Mucosa of descending colon (tissue), 3 donors: ENCODE measurements around the gene MFAP3. TPM values are rescaled to one million over a fixed set of nuclear protein-coding genes. Genes with fewer than 3 reads are reported as not detected.
A peak's percentile ranks its signal among the peaks of the same experiment; 100 is the strongest.
"Not testable (repeated sequence)": the region's sequence is repeated elsewhere in the genome, so short reads cannot be mapped to it uniquely, and the experiment has no call there.

Experiments used
- ATAC-seq: fragments of 200-7000 bp; cut with Tn5 transposase; one replicate; pipeline ENCODE4 v1.9.1; 2020; ENCODE audit warnings: mild to moderate bottlenecking, moderate library complexity
- DNase-seq, 3 donors: peaks; one replicate each; pipeline ENCODE4 v3.0.0-alpha.2; 2020
- H3K36me3 ChIP-seq: fragments of 200-600 bp; one replicate; pipeline ENCODE4 v1.8.0; 2021; ENCODE audit warnings: low read depth, mild to moderate bottlenecking
- H3K4me1 ChIP-seq: fragments of 200-600 bp; one replicate; pipeline ENCODE4 v1.8.0; 2021; ENCODE audit warnings: low read depth, mild to moderate bottlenecking
- H3K4me3 ChIP-seq: fragments of 200-600 bp; one replicate; pipeline ENCODE4 v1.8.0; 2021; ENCODE audit warnings: mild to moderate bottlenecking
- H3K9me3 ChIP-seq: fragments of 200-600 bp; one replicate; pipeline ENCODE4 v1.8.0; 2021; ENCODE audit warnings: mild to moderate bottlenecking
- intact Hi-C, 2 donors: fragments of 100-400 bp; cut with DNase I in 1 of 2; cut with micrococcal nuclease in 1 of 2; formaldehyde crosslinking; loops; one replicate each; pipeline versions ENCODE4 v1.11.0 to v1.11.1; 2022; cut with DNase I, micrococcal nuclease
- total RNA-seq, 3 donors: library from RNA; stranded (reverse); fragmentation: NEBNext Ultra II Directional in 2 of 3; extraction: Animal tissue kit (Norgen Biotek cat#: 25700) in 2 of 3; gene quantifications; one replicate each; pipeline versions ENCODE4 v1.2.1 to v1.2.4, GENCODE V29; 2021 to 2023
- TF ChIP-seq, protein P1 (sequence below): fragments of 200-600 bp; IDR thresholded peaks from one replicate; pipeline ENCODE4 v1.8.0; 2022; ENCODE audit warnings: antibody characterized with exemption, mild to moderate bottlenecking
- donor health status: DM: no; HTN: no; CAD: no; lungs with moderate emphysema.
- donor health status: DM: no; HTN: no; CAD: no.
- donor health status: DM: no; HTN: yes; CAD: no.

The MFAP3 gene
- total RNA-seq, 3 donors from 2014 or later, result 28.1 to 33.4 (median 31.5) TPM

DNA sequence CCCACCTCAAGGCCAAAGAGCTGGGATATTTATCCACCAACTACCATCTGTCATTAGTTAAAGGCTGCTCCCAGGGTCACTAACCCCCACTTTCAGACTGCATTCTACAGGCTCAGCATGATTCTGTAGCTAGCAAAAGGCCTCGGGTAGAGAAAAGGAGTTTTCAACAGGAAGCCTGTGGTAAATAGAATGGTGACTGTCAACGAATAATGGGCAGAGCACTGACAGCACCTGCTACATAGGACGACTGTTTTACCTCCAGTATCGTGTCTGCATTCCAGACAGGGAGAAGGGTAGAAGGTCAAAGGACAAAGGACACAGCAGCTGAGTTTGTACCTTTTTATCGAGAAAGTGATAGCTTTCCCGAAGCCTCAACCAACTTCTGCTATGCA, 20.3 kb downstream of the MFAP3 start:
- H3K36me3 ChIP-seq, result no peaks in the 10 kb centered on the region
- DNase-seq (no peak), ATAC-seq (peak; percentile 25)
- no peak overlapping the region for H3K4me3 ChIP-seq
- TF ChIP-seq, protein P1, sequence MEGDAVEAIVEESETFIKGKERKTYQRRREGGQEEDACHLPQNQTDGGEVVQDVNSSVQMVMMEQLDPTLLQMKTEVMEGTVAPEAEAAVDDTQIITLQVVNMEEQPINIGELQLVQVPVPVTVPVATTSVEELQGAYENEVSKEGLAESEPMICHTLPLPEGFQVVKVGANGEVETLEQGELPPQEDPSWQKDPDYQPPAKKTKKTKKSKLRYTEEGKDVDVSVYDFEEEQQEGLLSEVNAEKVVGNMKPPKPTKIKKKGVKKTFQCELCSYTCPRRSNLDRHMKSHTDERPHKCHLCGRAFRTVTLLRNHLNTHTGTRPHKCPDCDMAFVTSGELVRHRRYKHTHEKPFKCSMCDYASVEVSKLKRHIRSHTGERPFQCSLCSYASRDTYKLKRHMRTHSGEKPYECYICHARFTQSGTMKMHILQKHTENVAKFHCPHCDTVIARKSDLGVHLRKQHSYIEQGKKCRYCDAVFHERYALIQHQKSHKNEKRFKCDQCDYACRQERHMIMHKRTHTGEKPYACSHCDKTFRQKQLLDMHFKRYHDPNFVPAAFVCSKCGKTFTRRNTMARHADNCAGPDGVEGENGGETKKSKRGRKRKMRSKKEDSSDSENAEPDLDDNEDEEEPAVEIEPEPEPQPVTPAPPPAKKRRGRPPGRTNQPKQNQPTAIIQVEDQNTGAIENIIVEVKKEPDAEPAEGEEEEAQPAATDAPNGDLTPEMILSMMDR, result no peak
- intact Hi-C loops, result no loop called here
- no peaks in the 10 kb centered on the region for H3K9me3 ChIP-seq
- no peaks in the 10 kb centered on the region for H3K4me1 ChIP-seq

- intact Hi-C loops, result no loop called here
- Histone ChIP-seq H3K4me1 (no peaks in the 10 kb centered on the region), H3K4me3 (no peak overlapping the region), H3K9me3 (no peaks in the 10 kb centered on the region), H3K36me3 (no peaks in the 10 kb centered on the region)
- no peak for DNase-seq
- TF ChIP-seq, protein P1, result no peak
- no peak for ATAC-seq
These were observed 20.8 kb downstream of the MFAP3 start for GRCh38 chr5:154059583-154059982.

- TF ChIP-seq, protein P1, result no peak
- ATAC-seq (no peak), DNase-seq (no peak)
- no peak overlapping the region for H3K4me3 ChIP-seq
- intact Hi-C loops, result no loop called here
- no peaks in the 10 kb centered on the region for H3K4me1 ChIP-seq
- H3K36me3 ChIP-seq, result no peaks in the 10 kb centered on the region
- H3K9me3 ChIP-seq, result no peaks in the 10 kb centered on the region
These were observed 21.8 kb downstream of the MFAP3 start for GRCh38 chr5:154060606-154061005.

DNA sequence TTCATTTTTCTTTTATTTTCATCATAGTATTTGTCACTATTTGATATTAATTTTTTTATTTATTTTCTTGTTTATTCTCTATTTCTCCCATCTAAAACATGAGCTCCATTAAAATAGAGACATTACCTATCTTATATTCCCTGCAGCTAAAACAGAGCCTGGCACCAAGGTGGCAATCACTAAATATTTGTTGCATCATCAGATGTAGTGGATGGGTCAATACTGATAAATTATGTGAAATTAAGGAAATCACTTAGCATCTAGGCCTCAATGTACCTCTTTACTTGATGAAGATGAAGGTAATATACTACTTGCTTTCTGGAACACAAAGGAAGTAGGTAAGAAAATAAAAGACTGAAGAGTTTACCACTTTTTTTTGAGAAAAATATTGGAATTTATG, 24.6 kb downstream of the MFAP3 start:
- intact Hi-C loops, result no loop called here
- Histone ChIP-seq H3K4me1 (no peaks in the 10 kb centered on the region), H3K36me3 (no peaks in the 10 kb centered on the region), H3K9me3 (no peaks in the 10 kb centered on the region), H3K4me3 (no peak overlapping the region)
- no peak for DNase-seq
- TF ChIP-seq, protein P1, result no peak
- ATAC-seq, result no peak

DNA sequence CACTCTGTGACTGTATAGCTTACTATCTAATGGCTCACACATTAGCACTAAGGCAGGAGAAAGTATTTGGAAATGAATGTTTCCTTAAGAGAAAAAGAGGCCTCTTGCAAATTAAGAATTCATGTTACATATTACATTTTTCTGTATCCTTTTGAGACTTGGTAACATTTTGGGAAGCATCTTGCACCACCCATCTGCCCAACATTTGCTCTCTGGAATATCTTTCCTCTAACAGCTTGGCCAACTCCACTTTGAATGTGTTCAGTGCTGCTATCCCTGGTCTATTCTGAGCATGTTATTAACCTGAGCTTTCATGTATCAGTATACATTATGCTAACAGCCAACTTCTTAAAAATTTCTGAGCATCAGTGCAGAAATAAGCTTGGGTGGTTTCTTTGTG, 27.2 kb downstream of the MFAP3 start:
- H3K36me3 ChIP-seq, result no peaks in the 10 kb centered on the region
- TF ChIP-seq, protein P1, result no peak
- ATAC-seq (no peak), DNase-seq (no peak)
- no peak overlapping the region for H3K4me3 ChIP-seq
- H3K4me1 ChIP-seq, result peaks cover 4% of the 10 kb centered on the region
- intact Hi-C loops, result no loop called here
- no peaks in the 10 kb centered on the region for H3K9me3 ChIP-seq

- not testable (repeated sequence) for H3K4me3 ChIP-seq, H3K36me3 ChIP-seq, H3K9me3 ChIP-seq, H3K4me1 ChIP-seq
- DNase-seq (peak in 2 of 3 donors; percentile 36 to 42), ATAC-seq (peak; percentile 74)
- intact Hi-C loops, result loop anchor here (5.0 to 10.0 kb wide), 3 partner anchors 112 to 337 kb away; no protein-coding TSS in a partner anchor
These were observed 31.1 kb downstream of the MFAP3 start for GRCh38 chr5:154069854-154070253.
